SH-SY5Y (cell line): ENCODE data around the gene CRADD.

Experiments used
- GATA2 ChIP-seq: IDR thresholded peaks from 2 replicates; pipeline ENCODE4 v1.6.1; 2011; ENCODE audit warnings: mild to moderate bottlenecking, low read depth, low read length
- GATA3 ChIP-seq: IDR thresholded peaks from 2 replicates; pipeline ENCODE4 v1.6.1; 2011; ENCODE audit warnings: low read depth, mild to moderate bottlenecking, low read length, moderate library complexity

DNA sequence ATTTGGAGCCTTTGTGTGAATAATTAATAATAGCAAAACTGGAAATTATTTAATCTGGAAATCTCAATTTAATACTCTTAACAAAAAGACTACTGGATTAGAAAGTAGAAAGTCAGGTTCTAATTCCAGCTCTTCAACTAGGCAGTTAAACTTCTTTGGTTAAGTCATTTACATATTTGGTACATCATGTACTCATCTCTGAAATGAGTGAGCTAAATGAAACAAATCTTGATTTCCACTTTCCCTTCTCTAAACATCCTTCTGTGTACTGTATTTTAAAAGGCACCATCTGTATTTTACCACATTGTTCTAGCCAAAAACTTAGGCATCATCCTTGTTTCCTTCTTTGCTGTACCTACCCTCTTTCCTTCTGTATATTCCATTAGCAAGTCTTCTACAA lies 26.9 kb downstream of the CRADD start:
- TF ChIP-seq GATA2 (no peak), GATA3 (no peak)
